Measurements from ENCODE around the gene MYO7A.

The MYO7A gene

DNA sequence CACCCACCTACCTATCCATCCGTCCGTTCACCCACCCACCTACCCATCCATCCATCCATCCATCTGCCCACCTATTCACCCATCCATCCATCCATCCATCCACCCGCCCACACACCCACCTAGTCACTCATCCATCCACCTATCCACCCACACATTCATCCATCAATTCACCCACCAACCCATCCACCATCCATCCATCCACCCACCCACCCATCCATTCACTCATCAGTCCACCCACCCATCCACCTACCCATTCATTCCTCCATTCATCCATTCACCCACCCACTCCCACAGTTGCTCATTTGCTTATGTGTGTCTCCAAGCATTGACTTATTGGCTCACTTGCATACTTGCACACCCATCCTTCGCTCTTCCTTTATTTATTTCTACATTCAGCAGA, 50.1 kb downstream of the MYO7A start:
- no peak for DNase-seq (ENCODE audit: low spot score)
- TF ChIP-seq, protein P1, sequence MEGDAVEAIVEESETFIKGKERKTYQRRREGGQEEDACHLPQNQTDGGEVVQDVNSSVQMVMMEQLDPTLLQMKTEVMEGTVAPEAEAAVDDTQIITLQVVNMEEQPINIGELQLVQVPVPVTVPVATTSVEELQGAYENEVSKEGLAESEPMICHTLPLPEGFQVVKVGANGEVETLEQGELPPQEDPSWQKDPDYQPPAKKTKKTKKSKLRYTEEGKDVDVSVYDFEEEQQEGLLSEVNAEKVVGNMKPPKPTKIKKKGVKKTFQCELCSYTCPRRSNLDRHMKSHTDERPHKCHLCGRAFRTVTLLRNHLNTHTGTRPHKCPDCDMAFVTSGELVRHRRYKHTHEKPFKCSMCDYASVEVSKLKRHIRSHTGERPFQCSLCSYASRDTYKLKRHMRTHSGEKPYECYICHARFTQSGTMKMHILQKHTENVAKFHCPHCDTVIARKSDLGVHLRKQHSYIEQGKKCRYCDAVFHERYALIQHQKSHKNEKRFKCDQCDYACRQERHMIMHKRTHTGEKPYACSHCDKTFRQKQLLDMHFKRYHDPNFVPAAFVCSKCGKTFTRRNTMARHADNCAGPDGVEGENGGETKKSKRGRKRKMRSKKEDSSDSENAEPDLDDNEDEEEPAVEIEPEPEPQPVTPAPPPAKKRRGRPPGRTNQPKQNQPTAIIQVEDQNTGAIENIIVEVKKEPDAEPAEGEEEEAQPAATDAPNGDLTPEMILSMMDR (IDR thresholded peaks at IDR 0.05; ENCODE audit: extremely low read depth, missing control alignments), result no peak

DNA sequence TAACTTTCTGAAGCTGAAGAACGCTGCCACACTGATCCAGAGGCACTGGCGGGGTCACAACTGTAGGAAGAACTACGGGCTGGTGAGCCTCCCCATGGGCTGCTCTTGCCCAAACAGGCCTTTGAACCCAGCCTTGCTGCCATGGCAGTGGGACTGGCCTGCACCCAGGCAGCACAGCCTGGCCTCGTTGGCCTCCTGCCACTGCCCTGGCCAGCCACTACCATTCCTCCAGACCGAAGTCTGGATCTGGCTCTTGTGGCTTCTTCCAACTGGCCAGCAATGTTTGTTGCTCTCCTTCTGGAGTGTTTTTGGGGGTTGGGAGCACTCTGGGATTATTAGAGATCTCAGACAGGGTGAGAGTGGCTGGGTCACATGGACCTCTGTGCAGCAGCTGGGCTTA, 51.0 kb downstream of the MYO7A start:
- DNase-seq (ENCODE audit: low spot score), result no peak
- TF ChIP-seq, protein P1 (IDR thresholded peaks at IDR 0.05; ENCODE audit: extremely low read depth, missing control alignments), result no peak

DNA sequence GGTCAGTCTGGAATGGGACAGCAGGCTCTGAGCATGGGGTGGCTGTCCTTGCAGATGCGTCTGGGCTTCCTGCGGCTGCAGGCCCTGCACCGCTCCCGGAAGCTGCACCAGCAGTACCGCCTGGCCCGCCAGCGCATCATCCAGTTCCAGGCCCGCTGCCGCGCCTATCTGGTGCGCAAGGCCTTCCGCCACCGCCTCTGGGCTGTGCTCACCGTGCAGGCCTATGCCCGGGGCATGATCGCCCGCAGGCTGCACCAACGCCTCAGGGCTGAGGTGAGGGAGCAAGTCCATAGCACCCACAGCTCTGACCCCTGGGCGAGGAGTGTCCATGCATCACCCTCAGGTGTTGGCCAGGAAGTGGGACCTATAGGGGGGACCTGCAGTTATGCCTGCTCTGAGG, 51.6 kb downstream of the MYO7A start:
- TF ChIP-seq, protein P1 (IDR thresholded peaks at IDR 0.05; ENCODE audit: extremely low read depth, missing control alignments), result no peak

DNA sequence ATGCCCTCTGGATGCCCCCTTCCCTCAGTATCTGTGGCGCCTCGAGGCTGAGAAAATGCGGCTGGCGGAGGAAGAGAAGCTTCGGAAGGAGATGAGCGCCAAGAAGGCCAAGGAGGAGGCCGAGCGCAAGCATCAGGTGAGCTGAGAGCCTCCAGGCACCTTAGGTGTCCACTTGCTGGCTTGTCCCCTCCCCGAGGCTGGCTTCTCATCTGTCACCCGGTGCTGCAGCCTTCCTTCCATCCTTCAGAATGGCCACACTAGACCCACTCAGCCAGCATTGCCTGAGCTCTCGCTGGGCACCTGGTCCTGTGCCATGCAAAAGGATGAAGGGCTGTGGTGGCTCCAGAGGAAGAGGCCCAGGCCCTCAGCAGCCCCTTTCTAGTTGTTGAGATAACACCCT, 52.3 kb downstream of the MYO7A start:
- no peak for DNase-seq (ENCODE audit: low spot score)
- TF ChIP-seq, protein P1 (IDR thresholded peaks at IDR 0.05; ENCODE audit: extremely low read depth, missing control alignments), result no peak

More for the DNA sequence above, 51.6 kb downstream of the MYO7A start:
- DNase-seq (ENCODE audit: low spot score), result no peak

DNA sequence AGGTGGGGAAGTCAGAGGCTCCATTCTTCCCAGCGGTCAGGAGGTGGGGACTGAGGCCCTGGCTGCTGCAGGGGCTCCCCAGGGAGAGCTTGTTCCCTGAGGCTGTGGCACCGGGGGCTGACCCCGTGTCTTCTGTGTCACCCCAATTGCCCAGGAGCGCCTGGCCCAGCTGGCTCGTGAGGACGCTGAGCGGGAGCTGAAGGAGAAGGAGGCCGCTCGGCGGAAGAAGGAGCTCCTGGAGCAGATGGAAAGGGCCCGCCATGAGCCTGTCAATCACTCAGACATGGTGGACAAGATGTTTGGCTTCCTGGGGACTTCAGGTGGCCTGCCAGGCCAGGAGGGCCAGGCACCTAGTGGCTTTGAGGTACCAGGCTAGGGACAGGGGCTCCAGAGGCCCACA, 53.2 kb downstream of the MYO7A start:
- TF ChIP-seq, protein P1 (IDR thresholded peaks at IDR 0.05; ENCODE audit: extremely low read depth, missing control alignments), result no peak
- no peak for DNase-seq (ENCODE audit: low spot score)

DNA sequence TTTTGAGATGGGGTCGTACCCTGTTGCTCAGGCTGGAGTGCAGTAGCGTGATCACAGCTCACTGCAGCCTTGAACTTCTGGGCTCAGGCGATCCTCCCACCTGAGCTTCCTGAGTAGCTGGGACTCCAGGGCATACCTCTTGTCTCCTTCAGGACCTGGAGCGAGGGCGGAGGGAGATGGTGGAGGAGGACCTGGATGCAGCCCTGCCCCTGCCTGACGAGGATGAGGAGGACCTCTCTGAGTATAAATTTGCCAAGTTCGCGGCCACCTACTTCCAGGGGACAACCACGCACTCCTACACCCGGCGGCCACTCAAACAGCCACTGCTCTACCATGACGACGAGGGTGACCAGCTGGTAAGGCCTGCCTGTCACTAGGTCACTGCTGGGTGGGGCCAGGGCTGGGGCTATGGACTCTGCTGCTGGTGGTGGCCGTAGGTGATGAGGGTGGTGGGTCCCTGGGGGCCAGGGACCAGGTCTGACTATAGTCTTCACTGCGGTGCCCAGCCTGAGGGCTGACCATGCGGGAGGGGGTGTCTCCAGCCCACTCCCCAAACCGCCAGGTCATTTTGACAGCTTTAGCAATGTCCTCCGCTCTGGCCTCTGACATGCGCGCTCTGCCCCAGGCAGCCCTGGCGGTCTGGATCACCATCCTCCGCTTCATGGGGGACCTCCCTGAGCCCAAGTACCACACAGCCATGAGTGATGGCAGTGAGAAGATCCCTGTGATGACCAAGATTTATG, 53.9 kb downstream of the MYO7A start:
- TF ChIP-seq, protein P1 (IDR thresholded peaks at IDR 0.05; ENCODE audit: extremely low read depth, missing control alignments), result no peak
- DNase-seq (ENCODE audit: low spot score), result no peak

DNA sequence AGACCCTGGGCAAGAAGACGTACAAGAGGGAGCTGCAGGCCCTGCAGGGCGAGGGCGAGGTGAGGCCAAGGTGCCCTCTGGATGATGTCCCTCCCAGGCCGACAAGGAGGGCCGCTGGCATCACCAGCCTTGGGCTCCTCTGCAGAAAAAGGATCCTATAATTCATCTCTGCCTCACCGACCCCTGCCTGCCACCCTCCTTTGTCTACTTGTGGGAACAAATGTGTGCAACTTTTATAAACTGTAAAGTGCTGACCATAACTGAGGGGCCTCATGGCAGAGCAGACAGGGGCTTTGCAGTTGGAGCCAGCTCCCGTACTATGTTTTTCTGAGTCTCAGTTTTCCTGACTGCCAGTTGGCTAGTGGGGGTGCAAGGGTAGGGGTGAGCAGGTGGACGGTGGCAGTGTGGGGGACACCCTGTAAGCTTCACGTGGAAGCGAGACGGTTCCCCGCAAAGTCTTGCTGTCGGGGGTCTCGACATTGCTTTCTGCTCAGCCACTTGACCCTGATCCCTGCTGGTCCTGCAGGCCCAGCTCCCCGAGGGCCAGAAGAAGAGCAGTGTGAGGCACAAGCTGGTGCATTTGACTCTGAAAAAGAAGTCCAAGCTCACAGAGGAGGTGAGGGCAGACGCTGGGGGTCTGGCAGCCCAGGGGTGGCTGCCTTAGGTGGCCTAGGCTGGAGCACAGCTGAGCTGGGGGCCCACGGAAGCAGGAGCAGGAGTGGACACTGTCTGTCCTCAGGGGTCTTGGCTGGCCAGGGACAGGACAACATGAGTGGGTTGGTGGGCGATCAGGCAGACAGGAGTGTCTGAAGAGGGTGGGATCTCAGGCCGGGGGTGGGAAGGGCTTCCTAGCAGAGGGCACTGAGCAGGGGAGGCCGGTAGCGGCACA, 54.7 kb downstream of the MYO7A start:
- TF ChIP-seq, protein P1 (IDR thresholded peaks at IDR 0.05; ENCODE audit: extremely low read depth, missing control alignments), result no peak
- DNase-seq (ENCODE audit: low spot score), result no peak

Measured in GM20000 (cell line).